Measurements from ENCODE around the gene GAP43. TPM values are rescaled to one million over a fixed set of nuclear protein-coding genes. Genes with fewer than 3 reads are reported as not detected.

The GAP43 gene
- total RNA-seq (under 0.01 and 0.17 TPM in 2 replicates), polyA plus RNA-seq (0.54 and 2.1 TPM in 2 replicates), polyA minus RNA-seq (ENCODE audit: low replicate concordance) (not detected in 2 replicates)
- 0.33 and 1.7 TPM in 2 replicates for polyA plus RNA-seq (2012)

DNA sequence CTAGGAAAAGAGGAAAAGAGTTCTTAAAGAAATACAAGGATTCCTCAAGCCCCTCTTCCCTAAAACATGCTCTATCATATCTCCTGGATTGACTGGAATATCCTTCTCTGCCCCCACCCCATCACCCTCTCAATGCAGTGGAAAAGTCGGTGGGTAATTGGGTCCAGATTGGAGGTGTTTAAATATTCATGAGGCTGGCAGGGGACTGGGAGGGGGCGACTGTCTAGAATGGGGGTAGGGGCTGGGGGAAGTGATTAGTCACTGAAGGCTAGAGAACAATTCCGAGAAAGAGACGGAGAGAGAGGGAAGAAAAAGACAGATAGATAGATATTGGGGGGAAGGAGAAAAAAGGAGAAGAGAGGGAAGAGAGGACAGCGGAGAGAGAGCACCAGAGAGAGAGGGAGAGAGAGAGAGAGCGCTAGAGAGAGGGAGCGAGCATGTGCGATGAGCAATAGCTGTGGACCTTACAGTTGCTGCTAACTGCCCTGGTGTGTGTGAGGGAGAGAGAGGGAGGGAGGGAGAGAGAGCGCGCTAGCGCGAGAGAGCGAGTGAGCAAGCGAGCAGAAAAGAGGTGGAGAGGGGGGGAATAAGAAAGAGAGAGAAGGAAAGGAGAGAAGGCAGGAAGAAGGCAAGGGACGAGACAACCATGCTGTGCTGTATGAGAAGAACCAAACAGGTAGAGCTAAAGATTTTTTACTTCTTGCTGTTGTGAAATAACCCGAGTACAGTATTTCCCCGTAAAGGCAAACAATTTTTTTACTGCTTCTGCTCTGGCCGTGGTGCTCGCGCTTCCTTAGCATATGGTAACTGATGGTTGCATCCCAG, at the start of gene GAP43:
Gene GAP43, plus strand, starts transcription at position 467 of the 825 bp plus-strand sequence. Its CDS starts 180 bp downstream, at position 647.
- no peak within 1 kb of the TSS for H3K9ac ChIP-seq (ENCODE audit: insufficient read depth, low read length)

GRCh38 chr3:115576325-115576875, 46.9 kb upstream of the GAP43 start:
- H3K9ac ChIP-seq (ENCODE audit: insufficient read depth, low read length): no peak overlapping the region
- no peaks in the 10 kb centered on the region for H3K79me2 ChIP-seq (ENCODE audit: control insufficient read depth, insufficient read depth, low read length)
- H3K4me2 ChIP-seq (ENCODE audit: extremely low read depth, insufficient read depth, low read length): no peak overlapping the region
- no peak overlapping the region for H3K4me3 ChIP-seq (replicated peaks in 1 of 4; ENCODE audit: control extremely low read depth in 1 of 4, insufficient read depth in 1 of 4, low read depth in 3 of 4, low read length in 4 of 4)
- H3K27ac ChIP-seq (ENCODE audit: insufficient read depth, low read length): no peak overlapping the region
- H3K9me3 ChIP-seq (ENCODE audit: control insufficient read depth, insufficient read depth, low read depth, low read length): no peaks in the 10 kb centered on the region
- no peak for DNase-seq (ENCODE audit: low read depth in 2 of 2)
- H2AFZ ChIP-seq (ENCODE audit: low read length): no peak overlapping the region
- no peaks in the 10 kb centered on the region for H3K36me3 ChIP-seq (ENCODE audit: control insufficient read depth, insufficient read depth, low read length)
- H3K4me1 ChIP-seq (ENCODE audit: control insufficient read depth, extremely low read depth, insufficient read depth, low read length): no peaks in the 10 kb centered on the region
- H4K20me1 ChIP-seq (ENCODE audit: control insufficient read depth, extremely low read depth, insufficient read depth, low read length): no peaks in the 10 kb centered on the region
- TF ChIP-seq, protein P1, sequence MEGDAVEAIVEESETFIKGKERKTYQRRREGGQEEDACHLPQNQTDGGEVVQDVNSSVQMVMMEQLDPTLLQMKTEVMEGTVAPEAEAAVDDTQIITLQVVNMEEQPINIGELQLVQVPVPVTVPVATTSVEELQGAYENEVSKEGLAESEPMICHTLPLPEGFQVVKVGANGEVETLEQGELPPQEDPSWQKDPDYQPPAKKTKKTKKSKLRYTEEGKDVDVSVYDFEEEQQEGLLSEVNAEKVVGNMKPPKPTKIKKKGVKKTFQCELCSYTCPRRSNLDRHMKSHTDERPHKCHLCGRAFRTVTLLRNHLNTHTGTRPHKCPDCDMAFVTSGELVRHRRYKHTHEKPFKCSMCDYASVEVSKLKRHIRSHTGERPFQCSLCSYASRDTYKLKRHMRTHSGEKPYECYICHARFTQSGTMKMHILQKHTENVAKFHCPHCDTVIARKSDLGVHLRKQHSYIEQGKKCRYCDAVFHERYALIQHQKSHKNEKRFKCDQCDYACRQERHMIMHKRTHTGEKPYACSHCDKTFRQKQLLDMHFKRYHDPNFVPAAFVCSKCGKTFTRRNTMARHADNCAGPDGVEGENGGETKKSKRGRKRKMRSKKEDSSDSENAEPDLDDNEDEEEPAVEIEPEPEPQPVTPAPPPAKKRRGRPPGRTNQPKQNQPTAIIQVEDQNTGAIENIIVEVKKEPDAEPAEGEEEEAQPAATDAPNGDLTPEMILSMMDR (conservative IDR thresholded peaks at IDR 0.05 in 1 of 2, IDR thresholded peaks at IDR 0.05 in 1 of 2; ENCODE audit: low read depth in 1 of 2, low read length in 2 of 2): no peak
- no peak for TF ChIP-seq EZH2 (IDR thresholded peaks at IDR 0.05; ENCODE audit: low read length, missing control alignments)
- H3K27me3 ChIP-seq (ENCODE audit: control insufficient read depth, insufficient read depth, low read length): no peaks in the 10 kb centered on the region

More for the DNA sequence above, at the start of gene GAP43:
- H2AFZ ChIP-seq (ENCODE audit: low read length): peak within 1 kb of the TSS; percentile 79
- H3K27ac ChIP-seq (ENCODE audit: insufficient read depth, low read length): no peak within 1 kb of the TSS
- no peaks in the 10 kb centered on the region for H3K4me1 ChIP-seq (ENCODE audit: control insufficient read depth, extremely low read depth, insufficient read depth, low read length)
- no peaks in the 10 kb centered on the region for H3K79me2 ChIP-seq (ENCODE audit: control insufficient read depth, insufficient read depth, low read length)
- peaks cover 6% of the 10 kb centered on the region for H3K27me3 ChIP-seq (ENCODE audit: control insufficient read depth, insufficient read depth, low read length)
- H3K4me2 ChIP-seq (ENCODE audit: extremely low read depth, insufficient read depth, low read length): peak within 1 kb of the TSS; percentile 80
- no peaks in the 10 kb centered on the region for H4K20me1 ChIP-seq (ENCODE audit: control insufficient read depth, extremely low read depth, insufficient read depth, low read length)
- H3K4me3 ChIP-seq (replicated peaks in 1 of 4; ENCODE audit: control extremely low read depth in 1 of 4, insufficient read depth in 1 of 4, low read depth in 3 of 4, low read length in 4 of 4): peak within 1 kb of the TSS; percentile 23 to 82 (median 54)
- no peaks in the 10 kb centered on the region for H3K36me3 ChIP-seq (ENCODE audit: control insufficient read depth, insufficient read depth, low read length)
- DNase-seq (ENCODE audit: low read depth in 2 of 2): peak; percentile 87 to 96
- TF ChIP-seq, protein P1 (conservative IDR thresholded peaks at IDR 0.05 in 1 of 2, IDR thresholded peaks at IDR 0.05 in 1 of 2; ENCODE audit: low read depth in 1 of 2, low read length in 2 of 2): no peak
- no peak for TF ChIP-seq EZH2 (IDR thresholded peaks at IDR 0.05; ENCODE audit: low read length, missing control alignments)
- H3K9me3 ChIP-seq (ENCODE audit: control insufficient read depth, insufficient read depth, low read depth, low read length): no peaks in the 10 kb centered on the region

- H3K27me3 ChIP-seq (ENCODE audit: control insufficient read depth, insufficient read depth, low read length): no peaks in the 10 kb centered on the region
Observed at GRCh38 chr3:115577000-115577399, 46.3 kb upstream of the GAP43 start.

More at GRCh38 chr3:115577000-115577399, 46.3 kb upstream of the GAP43 start:
- DNase-seq (ENCODE audit: low read depth in 2 of 2): no peak
- Histone ChIP-seq H3K4me3 (replicated peaks in 1 of 4; ENCODE audit: control extremely low read depth in 1 of 4, insufficient read depth in 1 of 4, low read depth in 3 of 4, low read length in 4 of 4) (no peak overlapping the region), H2AFZ (ENCODE audit: low read length) (no peak overlapping the region), H3K9me3 (ENCODE audit: control insufficient read depth, insufficient read depth, low read depth, low read length) (no peaks in the 10 kb centered on the region), H3K27ac (ENCODE audit: insufficient read depth, low read length) (no peak overlapping the region), H3K4me1 (ENCODE audit: control insufficient read depth, extremely low read depth, insufficient read depth, low read length) (no peaks in the 10 kb centered on the region), H3K9ac (ENCODE audit: insufficient read depth, low read length) (no peak overlapping the region), H3K79me2 (ENCODE audit: control insufficient read depth, insufficient read depth, low read length) (no peaks in the 10 kb centered on the region), H3K4me2 (ENCODE audit: extremely low read depth, insufficient read depth, low read length) (no peak overlapping the region), H3K36me3 (ENCODE audit: control insufficient read depth, insufficient read depth, low read length) (no peaks in the 10 kb centered on the region), H4K20me1 (ENCODE audit: control insufficient read depth, extremely low read depth, insufficient read depth, low read length) (no peaks in the 10 kb centered on the region)
- TF ChIP-seq EZH2 (IDR thresholded peaks at IDR 0.05; ENCODE audit: low read length, missing control alignments): no peak
- TF ChIP-seq, protein P1 (conservative IDR thresholded peaks at IDR 0.05 in 1 of 2, IDR thresholded peaks at IDR 0.05 in 1 of 2; ENCODE audit: low read depth in 1 of 2, low read length in 2 of 2): no peak

Measured in fibroblast of lung (primary cell).